Endodermal cell (in vitro differentiated cells): ENCODE results near the gene CXCL17. TPM values are rescaled to one million over a fixed set of nuclear protein-coding genes. Genes with fewer than 3 reads are reported as not detected.
"Not testable (repeated sequence)": the region's sequence is repeated elsewhere in the genome, so short reads cannot be mapped to it uniquely, and the experiment has no call there.

Experiments used
- DNase-seq: peaks from one replicate; pipeline ENCODE4 v3.0.0-alpha.2; 2017
- H3K27ac ChIP-seq: 2 replicates; pipeline ENCODE4 v1.5.1; 2013; ENCODE audit warnings: mild to moderate bottlenecking, low read depth, low read length, moderate library complexity
- H3K27me3 ChIP-seq: 2 replicates; pipeline ENCODE4 v1.6.1; 2013; ENCODE audit warnings: mild to moderate bottlenecking, low read length, moderate library complexity; ENCODE audit not compliant: insufficient read depth, control insufficient read depth, poor library complexity, severe bottlenecking
- H3K36me3 ChIP-seq: 2 replicates; pipeline ENCODE4 v1.7.0; 2013; ENCODE audit warnings: mild to moderate bottlenecking, low read length, moderate library complexity; ENCODE audit not compliant: control insufficient read depth, insufficient read depth
- H3K4me1 ChIP-seq: one replicate; pipeline ENCODE4 v1.7.0; 2013; ENCODE audit warnings: low read length; ENCODE audit not compliant: control insufficient read depth, insufficient read depth
- H3K4me3 ChIP-seq: 2 replicates; pipeline ENCODE4 v1.5.1; 2013; ENCODE audit warnings: mild to moderate bottlenecking, low read length, moderate library complexity
- H3K9ac ChIP-seq: 2 replicates; pipeline ENCODE4 v1.6.1; 2013; ENCODE audit warnings: mild to moderate bottlenecking, low read length, moderate library complexity; ENCODE audit not compliant: poor library complexity, severe bottlenecking; ENCODE audit errors: extremely low read depth
- H3K9me3 ChIP-seq: 2 replicates; pipeline ENCODE4 v1.6.1; 2013; ENCODE audit warnings: mild to moderate bottlenecking, low read length, moderate library complexity; ENCODE audit not compliant: control insufficient read depth
- H3K27ac Mint-ChIP-seq: 2 replicates; pipeline ENCODE4 v1.8.0; 2020; ENCODE audit warnings: mixed read lengths
- H3K27me3 Mint-ChIP-seq: 2 replicates; pipeline ENCODE4 v1.8.0; 2021; ENCODE audit warnings: mild to moderate bottlenecking, mixed read lengths; ENCODE audit not compliant: insufficient read depth
- H3K36me3 Mint-ChIP-seq: 2 replicates; pipeline ENCODE4 v1.8.0; 2020; ENCODE audit warnings: low read depth, mixed read lengths
- H3K4me1 Mint-ChIP-seq: 2 replicates; pipeline ENCODE4 v1.8.0; 2020; ENCODE audit warnings: mixed read lengths
- H3K4me3 Mint-ChIP-seq: 2 replicates; pipeline ENCODE4 v1.8.0; 2020; ENCODE audit warnings: mild to moderate bottlenecking, moderate library complexity, mixed read lengths
- H3K9me3 Mint-ChIP-seq: 2 replicates; pipeline ENCODE4 v1.8.0; 2020; ENCODE audit warnings: mild to moderate bottlenecking, mixed read lengths
- CTCF ChIP-seq: fragments of 200-600 bp; sonication (generic); conservative IDR thresholded peaks from 2 replicates; pipeline ENCODE4 v1.5.0; 2021; ENCODE audit warnings: antibody characterized with exemption, mild to moderate bottlenecking
- WGBS, 2 experiments: methylation state at CpG; one replicate each; pipeline versions ENCODE4 v1.1.5 to v1.1.7; 2013; ENCODE audit warnings: missing lambda C conversion rate in 2 of 2, mixed read lengths in 1 of 2; ENCODE audit not compliant: insufficient coverage in 1 of 2, insufficient read length in 1 of 2; 5-methylcytosine and 5-hydroxymethylcytosine counted together
- total RNA-seq, 2 donors: library from RNA; stranded (reverse); fragmentation: NEBNext Ultra II Directional in 1 of 2; extraction: Animal tissue kit (Norgen Biotek cat#: 25700) in 1 of 2; gene quantifications; 2 replicates in 1 of 2; 3 replicates in 1 of 2; pipeline ENCODE4 v1.2.1, GENCODE V29; 2021

CXCL17 gene
- total RNA-seq, 2 donors from 2014 or later = 0.37 TPM; not detected in 1

GRCh38 chr19:42487032-42487797 is 44.5 kb upstream of the CXCL17 start:
- no peak for TF ChIP-seq CTCF
- Mint-ChIP-seq H3K4me1 (peaks cover 20% of the 10 kb centered on the region), H3K27me3 (no peaks in the 10 kb centered on the region), H3K27ac (peak overlapping the region; percentile 60), H3K36me3 (no peaks in the 10 kb centered on the region), H3K9me3 (no peaks in the 10 kb centered on the region), H3K4me3 (no peak overlapping the region)
- WGBS, 2 experiments = 84 to 86% methylated on average over 3 of the region's 3 CpGs
- no peak overlapping the region for H3K9ac ChIP-seq
- peak; percentile 55 for DNase-seq
- no peaks in the 10 kb centered on the region for H3K36me3 ChIP-seq
- no peak overlapping the region for H3K4me3 ChIP-seq
- H3K9me3 ChIP-seq = no peaks in the 10 kb centered on the region
- no peak overlapping the region for H3K27ac ChIP-seq
- H3K27me3 ChIP-seq = no peaks in the 10 kb centered on the region
- H3K4me1 ChIP-seq = peaks cover 11% of the 10 kb centered on the region

GRCh38 chr19:42485036-42485435 is 42.3 kb upstream of the CXCL17 start:
- not testable (repeated sequence) for H3K27ac ChIP-seq, H3K9me3 ChIP-seq, H3K36me3 Mint-ChIP-seq, H3K27ac Mint-ChIP-seq, H3K9me3 Mint-ChIP-seq, H3K27me3 Mint-ChIP-seq, H3K4me3 Mint-ChIP-seq, H3K4me3 ChIP-seq, H3K9ac ChIP-seq, H3K27me3 ChIP-seq, H3K36me3 ChIP-seq, DNase-seq
- peaks cover 25% of the 10 kb centered on the region for H3K4me1 Mint-ChIP-seq
- whole genome bisulfite sequencing, 2 experiments = 87 to 92% methylated on average over 4 of the region's 4 CpGs
- peaks cover 15% of the 10 kb centered on the region for H3K4me1 ChIP-seq

GRCh38 chr19:42480335-42481095 is 37.8 kb upstream of the CXCL17 start:
- Histone ChIP-seq H3K27me3 (no peaks in the 10 kb centered on the region), H3K27ac (no peak overlapping the region), H3K4me1 (peaks cover 4% of the 10 kb centered on the region), H3K9ac (no peak overlapping the region), H3K4me3 (no peak overlapping the region), H3K36me3 (no peaks in the 10 kb centered on the region), H3K9me3 (no peaks in the 10 kb centered on the region)
- DNase-seq = peak; percentile 40
- Mint-ChIP-seq H3K36me3 (no peaks in the 10 kb centered on the region), H3K4me1 (peaks cover 14% of the 10 kb centered on the region), H3K27ac (no peak overlapping the region), H3K9me3 (no peaks in the 10 kb centered on the region), H3K4me3 (no peak overlapping the region), H3K27me3 (no peaks in the 10 kb centered on the region)
- no peak for TF ChIP-seq CTCF
- WGBS, 2 experiments = 79 to 80% methylated on average over 5 to 6 of the region's 7 CpGs
